B cell (primary cell): Measurements from ENCODE around the gene ANKRD33. TPM values are rescaled to one million over a fixed set of nuclear protein-coding genes. Genes with fewer than 3 reads are reported as not detected.

Source experiments
- ATAC-seq: fragments of 200-7000 bp; cut with Tn5 transposase; one replicate; pipeline ENCODE4 v1.10.0; 2021; ENCODE audit warnings: low read depth, mild to moderate bottlenecking, moderate number of reproducible peaks, moderate library complexity
- CTCF ChIA-PET: fragments of 350-600 bp; sonication (Branson Sonifier 250); formaldehyde crosslinking; loops from one replicate; lab custom pipeline; 2021; ENCODE audit warnings: antibody characterized with exemption, inconsistent platforms; lab: Charles Lee
- POLR2A ChIA-PET: fragments of 350-600 bp; sonication (Branson Sonifier 250); formaldehyde crosslinking; loops from one replicate; lab custom pipeline; 2021; ENCODE audit warnings: antibody characterized with exemption; lab: Charles Lee
- DNase-seq: peaks from one replicate; pipeline ENCODE4 v3.0.0; 2013
- H2AFZ ChIP-seq: 2 replicates; pipeline ENCODE4 v1.6.1; 2012; ENCODE audit warnings: mild to moderate bottlenecking, low read depth, low read length; ENCODE audit not compliant: insufficient read depth, poor library complexity, severe bottlenecking
- H3K27ac ChIP-seq, 2 donors: 1 replicate in 1 of 2; 2 replicates in 1 of 2; pipeline ENCODE4 v1.5.1; 2012 to 2013; ENCODE audit warnings: low read length in 2 of 2, mild to moderate bottlenecking in 2 of 2, moderate library complexity in 1 of 2
- H3K27me3 ChIP-seq, 4 experiments: fragments of 200-600 bp in 1 of 4; sonication (generic) in 1 of 4; replicated peaks in 1 of 4; 1 replicate in 2 of 4; 2 replicates in 2 of 4; pipeline versions ENCODE4 v1.6.1 to v1.7.0; 2013 to 2016; ENCODE audit warnings: low read length in 3 of 4, mild to moderate bottlenecking in 2 of 4, mixed read lengths in 1 of 4, moderate library complexity in 1 of 4; ENCODE audit not compliant: insufficient read depth in 4 of 4, control insufficient read depth in 3 of 4; ENCODE audit errors: control extremely low read depth in 1 of 4
- H3K36me3 ChIP-seq, 2 experiments: replicated peaks in 1 of 2; 1 replicate in 1 of 2; 2 replicates in 1 of 2; pipeline versions ENCODE4 v1.6.1 to v1.7.1; 2013; ENCODE audit warnings: low read length in 1 of 2; ENCODE audit not compliant: insufficient read depth in 2 of 2, control insufficient read depth in 1 of 2; ENCODE audit errors: control extremely low read depth in 1 of 2, extremely low read depth in 1 of 2
- H3K4me1 ChIP-seq, 2 donors: fragments of 200-600 bp in 1 of 2; sonication (generic) in 1 of 2; 1 replicate in 1 of 2; 2 replicates in 1 of 2; pipeline versions ENCODE4 v1.5.1 to v1.6.1; 2013 to 2017; ENCODE audit warnings: low read length in 2 of 2; ENCODE audit not compliant: control insufficient read depth in 2 of 2, insufficient read depth in 2 of 2
- H3K4me2 ChIP-seq: replicated peaks from 2 replicates; pipeline ENCODE3; 2012; ENCODE audit warnings: mild to moderate bottlenecking, low read depth, low read length; ENCODE audit not compliant: poor library complexity, severe bottlenecking
- H3K4me3 ChIP-seq, 5 experiments: fragments of 200-600 bp in 1 of 5; sonication (generic) in 1 of 5; 1 replicate in 3 of 5; 2 replicates in 2 of 5; pipeline versions ENCODE4 v1.5.1 to v1.7.0; 2011 to 2016; ENCODE audit warnings: low read length in 4 of 5, mild to moderate bottlenecking in 4 of 5, low read depth in 2 of 5, control low read depth in 1 of 5, moderate library complexity in 1 of 5; ENCODE audit not compliant: insufficient read depth in 1 of 5; ENCODE audit errors: control extremely low read depth in 1 of 5, extremely low read depth in 1 of 5
- H3K79me2 ChIP-seq: fragments of 200-600 bp; sonication (generic); one replicate; pipeline ENCODE4 v1.6.0; 2016; ENCODE audit warnings: low read length; ENCODE audit not compliant: control insufficient read depth, insufficient read depth
- H3K9ac ChIP-seq: fragments of 200-600 bp; sonication (generic); 2 replicates; pipeline ENCODE4 v1.6.1; 2017; ENCODE audit warnings: mild to moderate bottlenecking, low read length, moderate library complexity
- H3K9me3 ChIP-seq, 3 donors: one replicate each; pipeline versions ENCODE4 v1.6.1 to v1.7.1; 2013; ENCODE audit warnings: low read length in 2 of 3; ENCODE audit not compliant: control insufficient read depth in 2 of 3, insufficient read depth in 1 of 3; ENCODE audit errors: control extremely low read depth in 1 of 3
- H4K20me1 ChIP-seq: 2 replicates; pipeline ENCODE4 v1.6.0; 2012; ENCODE audit warnings: mild to moderate bottlenecking, low read length; ENCODE audit not compliant: insufficient read depth, control insufficient read depth, poor library complexity, severe bottlenecking
- H3K27ac Mint-ChIP-seq: one replicate; pipeline ENCODE4 v1.8.0; 2021; ENCODE audit warnings: mixed read lengths
- H3K27me3 Mint-ChIP-seq: one replicate; pipeline ENCODE4 v1.8.0; 2021; ENCODE audit warnings: mixed read lengths
- H3K4me1 Mint-ChIP-seq: one replicate; pipeline ENCODE4 v1.8.0; 2021; ENCODE audit warnings: mixed read lengths
- H3K4me3 Mint-ChIP-seq: one replicate; pipeline ENCODE4 v1.8.0; 2021; ENCODE audit warnings: mixed read lengths
- H3K9me3 Mint-ChIP-seq: one replicate; pipeline ENCODE4 v1.8.0; 2022; ENCODE audit warnings: mixed read lengths; ENCODE audit not compliant: insufficient read depth
- EZH2 ChIP-seq: IDR thresholded peaks from 2 replicates; pipeline ENCODE4 v1.6.1; 2012; ENCODE audit warnings: borderline replicate concordance, low read depth, mild to moderate bottlenecking, moderate library complexity, low read length; ENCODE audit not compliant: insufficient read depth, poor library complexity, severe bottlenecking
- WGBS: methylation state at CpG from one replicate; pipeline ENCODE4 v1.1.5; 2013; ENCODE audit warnings: missing lambda C conversion rate; ENCODE audit not compliant: insufficient coverage; 5-methylcytosine and 5-hydroxymethylcytosine counted together
- intact Hi-C: fragments of 100-400 bp; cut with micrococcal nuclease; formaldehyde crosslinking; loops from one replicate; pipeline ENCODE4 v1.10.0; 2022
- polyA plus RNA-seq: library from polyadenylated mRNA; depleted of rRNA; stranded (reverse); fragments of >200 nt; gene quantifications from 2 replicates; pipeline ENCODE4 v1.2.3, GENCODE V29; 2012
- total RNA-seq, 2 donors: library from RNA; stranded (reverse); fragments of 120-200 nt in 1 of 2; gene quantifications; 1 replicate in 1 of 2; 2 replicates in 1 of 2; pipeline versions ENCODE4 v1.2.3 to v1.2.4, GENCODE V29; 2013 to 2022
- TF ChIP-seq, protein P1 (sequence below): fragments of 200-600 bp; IDR thresholded peaks from one replicate; pipeline ENCODE4 v1.8.0; 2022; ENCODE audit warnings: antibody characterized with exemption, mild to moderate bottlenecking

Gene ANKRD33
- total and polyA plus RNA-seq, 2 donors (not counting 1 experiment from before 2014, with no cell fraction given), result not detected

DNA sequence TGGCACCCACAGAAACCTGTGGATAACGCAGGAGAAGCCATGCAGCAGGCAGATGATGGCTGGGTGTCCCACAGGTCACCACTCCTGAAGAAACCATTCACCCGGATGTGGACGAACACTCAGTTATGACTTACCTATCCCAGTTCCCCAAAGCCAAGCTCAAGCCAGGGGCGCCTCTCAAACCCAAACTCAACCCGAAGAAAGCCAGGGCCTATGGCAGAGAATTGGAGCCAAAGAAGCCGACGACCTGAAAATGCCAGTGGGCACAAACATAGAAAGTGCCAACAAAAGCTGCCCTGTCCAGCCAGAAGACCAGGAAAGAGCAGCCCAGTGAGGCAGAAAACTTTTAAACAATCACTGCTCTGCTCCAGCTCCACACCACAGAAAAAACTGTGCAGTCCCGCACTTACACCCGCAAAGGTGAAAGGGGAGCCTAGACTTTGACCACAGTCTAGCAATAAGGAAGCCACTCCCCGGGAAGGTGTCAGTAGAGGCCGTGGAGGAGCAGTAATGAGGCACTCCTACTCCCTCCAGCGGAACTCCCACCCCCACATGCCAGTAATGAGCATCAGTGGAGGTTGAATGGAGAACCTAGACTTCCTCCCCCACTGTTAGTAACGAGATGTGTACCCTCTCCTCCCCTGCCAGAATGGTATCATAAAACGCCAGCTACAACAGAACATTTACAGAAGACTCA lies 13.4 kb downstream of the ANKRD33 start:
- no peak overlapping the region for H3K4me3 Mint-ChIP-seq
- WGBS, result 88% methylated on average over 11 of the region's 14 CpGs
- ChIA-PET POLR2A (no interaction called here), CTCF (no interaction called here)
- no peaks in the 10 kb centered on the region for H3K9me3 Mint-ChIP-seq
- Histone ChIP-seq H3K36me3 (no peaks in the 10 kb centered on the region), H3K4me2 (no peak overlapping the region), H3K27me3 (peaks cover 0 to 14% (median 2%) of the 10 kb centered on the region in 4 experiments), H3K79me2 (no peaks in the 10 kb centered on the region), H4K20me1 (no peaks in the 10 kb centered on the region), H3K27ac (no peak overlapping the region), H3K4me1 (no peaks in the 10 kb centered on the region), H2AFZ (no peak overlapping the region), H3K9me3 (peaks cover 0 to 4% (median 0%) of the 10 kb centered on the region in 3 donors), H3K4me3 (no peak overlapping the region), H3K9ac (no peak overlapping the region)
- TF ChIP-seq, protein P1, sequence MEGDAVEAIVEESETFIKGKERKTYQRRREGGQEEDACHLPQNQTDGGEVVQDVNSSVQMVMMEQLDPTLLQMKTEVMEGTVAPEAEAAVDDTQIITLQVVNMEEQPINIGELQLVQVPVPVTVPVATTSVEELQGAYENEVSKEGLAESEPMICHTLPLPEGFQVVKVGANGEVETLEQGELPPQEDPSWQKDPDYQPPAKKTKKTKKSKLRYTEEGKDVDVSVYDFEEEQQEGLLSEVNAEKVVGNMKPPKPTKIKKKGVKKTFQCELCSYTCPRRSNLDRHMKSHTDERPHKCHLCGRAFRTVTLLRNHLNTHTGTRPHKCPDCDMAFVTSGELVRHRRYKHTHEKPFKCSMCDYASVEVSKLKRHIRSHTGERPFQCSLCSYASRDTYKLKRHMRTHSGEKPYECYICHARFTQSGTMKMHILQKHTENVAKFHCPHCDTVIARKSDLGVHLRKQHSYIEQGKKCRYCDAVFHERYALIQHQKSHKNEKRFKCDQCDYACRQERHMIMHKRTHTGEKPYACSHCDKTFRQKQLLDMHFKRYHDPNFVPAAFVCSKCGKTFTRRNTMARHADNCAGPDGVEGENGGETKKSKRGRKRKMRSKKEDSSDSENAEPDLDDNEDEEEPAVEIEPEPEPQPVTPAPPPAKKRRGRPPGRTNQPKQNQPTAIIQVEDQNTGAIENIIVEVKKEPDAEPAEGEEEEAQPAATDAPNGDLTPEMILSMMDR, result no peak
- TF ChIP-seq EZH2, result no peak
- no peaks in the 10 kb centered on the region for H3K4me1 Mint-ChIP-seq
- intact Hi-C loops, result no loop called here
- H3K27me3 Mint-ChIP-seq, result peaks cover 26% of the 10 kb centered on the region
- DNase-seq (no peak), ATAC-seq (no peak)
- H3K27ac Mint-ChIP-seq, result no peak overlapping the region

DNA sequence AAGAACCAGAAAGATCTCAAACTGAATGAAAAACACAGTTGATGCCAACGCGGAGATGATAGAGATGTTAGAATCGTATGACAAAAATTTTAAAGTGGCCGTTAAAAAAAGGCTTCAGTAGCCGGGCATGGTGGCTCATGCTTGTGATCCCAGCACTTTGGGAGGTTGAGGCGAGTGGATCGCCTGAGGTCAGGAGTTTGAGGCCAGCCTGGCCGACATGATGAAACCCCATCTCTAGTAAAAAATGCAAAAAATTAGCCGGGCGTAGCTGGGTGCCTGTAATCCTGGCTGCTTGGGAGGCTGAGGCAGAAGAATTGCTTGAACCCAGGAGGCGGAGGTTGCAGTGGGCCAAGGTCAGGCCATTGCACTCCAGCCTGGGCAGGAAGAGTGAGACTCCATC lies 14.0 kb downstream of the ANKRD33 start:
- no peak overlapping the region for H3K27ac ChIP-seq
- H3K9me3 ChIP-seq, result peaks cover 0 to 4% (median 0%) of the 10 kb centered on the region in 3 donors
- WGBS, result 96% methylated on average over 10 of the region's 11 CpGs
- no peak overlapping the region for H2AFZ ChIP-seq
- no peak overlapping the region for H3K4me3 ChIP-seq
- intact Hi-C loops, result no loop called here
- CTCF ChIA-PET, result no interaction called here
- H3K4me2 ChIP-seq, result no peak overlapping the region
- H3K27me3 ChIP-seq, result peaks cover 0 to 19% (median 4%) of the 10 kb centered on the region in 4 experiments
- no peaks in the 10 kb centered on the region for H4K20me1 ChIP-seq
- no peaks in the 10 kb centered on the region for H3K36me3 ChIP-seq
- DNase-seq (no peak), ATAC-seq (no peak)
- no peaks in the 10 kb centered on the region for H3K79me2 ChIP-seq
- TF ChIP-seq, protein P1, result no peak
- TF ChIP-seq EZH2, result no peak
- H3K4me1 ChIP-seq, result no peaks in the 10 kb centered on the region
- Mint-ChIP-seq H3K4me1 (no peaks in the 10 kb centered on the region), H3K27me3 (peaks cover 25% of the 10 kb centered on the region), H3K9me3 (no peaks in the 10 kb centered on the region), H3K4me3 (no peak overlapping the region), H3K27ac (no peak overlapping the region)
- H3K9ac ChIP-seq, result no peak overlapping the region
- POLR2A ChIA-PET, result no interaction called here
